Natural killer cell (primary cell): ENCODE data around the gene CDK5. TPM values are rescaled to one million over a fixed set of nuclear protein-coding genes. Genes with fewer than 3 reads are reported as not detected.
A peak's percentile ranks its signal among the peaks of the same experiment; 100 is the strongest.
"Not testable (repeated sequence)": the region's sequence is repeated elsewhere in the genome, so short reads cannot be mapped to it uniquely, and the experiment has no call there.

ENCODE experiments used
- ATAC-seq, 3 donors: fragments of 150-1000 bp in 2 of 3; fragments of 200-7000 bp in 1 of 3; cut with Tn5 transposase; 1 replicate in 1 of 3; 2 replicates in 2 of 3; pipeline ENCODE4 v1.10.0; 2021; ENCODE audit warnings: mild to moderate bottlenecking in 2 of 3, moderate library complexity in 2 of 3
- DNase-seq, 2 donors: peaks; one replicate each; pipeline versions ENCODE4 v3.0.0 to v3.0.0-alpha.2; 2013 to 2021; ENCODE audit warnings: mixed read lengths in 1 of 2
- H3K27ac ChIP-seq: one replicate; pipeline ENCODE4 v1.5.1; 2013; ENCODE audit warnings: mild to moderate bottlenecking, low read length
- H3K27me3 ChIP-seq: one replicate; pipeline ENCODE4 v1.6.1; 2013; ENCODE audit warnings: low read length; ENCODE audit not compliant: control insufficient read depth, insufficient read depth
- H3K36me3 ChIP-seq: one replicate; pipeline ENCODE4 v1.6.1; 2013; ENCODE audit warnings: low read length; ENCODE audit not compliant: control insufficient read depth, insufficient read depth
- H3K4me1 ChIP-seq: one replicate; pipeline ENCODE4 v1.6.1; 2013; ENCODE audit warnings: low read length; ENCODE audit not compliant: control insufficient read depth, insufficient read depth
- H3K4me3 ChIP-seq: one replicate; pipeline ENCODE4 v1.5.1; 2013; ENCODE audit warnings: low read length
- H3K9me3 ChIP-seq: one replicate; pipeline ENCODE4 v1.6.1; 2013; ENCODE audit warnings: low read length; ENCODE audit not compliant: control insufficient read depth, insufficient read depth
- H3K27ac Mint-ChIP-seq, 2 donors: one replicate each; pipeline ENCODE4 v1.8.0; 2022; ENCODE audit warnings: mild to moderate bottlenecking in 2 of 2, mixed read lengths in 2 of 2, moderate library complexity in 1 of 2
- H3K27me3 Mint-ChIP-seq, 2 donors: one replicate each; pipeline ENCODE4 v1.8.0; 2022; ENCODE audit warnings: low read depth in 2 of 2, mixed read lengths in 2 of 2
- H3K36me3 Mint-ChIP-seq: one replicate; pipeline ENCODE4 v1.8.0; 2022; ENCODE audit warnings: mixed read lengths
- H3K4me1 Mint-ChIP-seq, 2 donors: one replicate each; pipeline ENCODE4 v1.8.0; 2022; ENCODE audit warnings: mixed read lengths in 2 of 2
- H3K4me3 Mint-ChIP-seq: one replicate; pipeline ENCODE4 v1.8.0; 2022; ENCODE audit warnings: mild to moderate bottlenecking, moderate library complexity, mixed read lengths
- H3K9me3 Mint-ChIP-seq, 2 donors: one replicate each; pipeline ENCODE4 v1.8.0; 2022; ENCODE audit warnings: mixed read lengths in 2 of 2
- WGBS: methylation state at CpG from one replicate; pipeline ENCODE4 v1.1.7; 2013; ENCODE audit warnings: missing lambda C conversion rate; ENCODE audit not compliant: insufficient coverage; 5-methylcytosine and 5-hydroxymethylcytosine counted together
- intact Hi-C: fragments of 100-400 bp; cut with micrococcal nuclease; formaldehyde crosslinking; loops from one replicate; pipeline ENCODE4 v1.14.2; 2022
- total RNA-seq, 4 donors: library from RNA; stranded (reverse); fragments of 120-200 nt in 1 of 4; gene quantifications; one replicate each; pipeline versions ENCODE4 v1.2.3 to v1.2.4, GENCODE V29; 2013 to 2022
- TF ChIP-seq, protein P1 (sequence below): fragments of 200-600 bp; IDR thresholded peaks from one replicate; pipeline ENCODE4 v1.8.0; 2022; ENCODE audit warnings: antibody characterized with exemption

CDK5 gene
- total RNA-seq, 3 donors from 2014 or later (not counting 1 experiment from before 2014, with no cell fraction given): 6.2 to 8.0 (median 6.6) TPM

DNA sequence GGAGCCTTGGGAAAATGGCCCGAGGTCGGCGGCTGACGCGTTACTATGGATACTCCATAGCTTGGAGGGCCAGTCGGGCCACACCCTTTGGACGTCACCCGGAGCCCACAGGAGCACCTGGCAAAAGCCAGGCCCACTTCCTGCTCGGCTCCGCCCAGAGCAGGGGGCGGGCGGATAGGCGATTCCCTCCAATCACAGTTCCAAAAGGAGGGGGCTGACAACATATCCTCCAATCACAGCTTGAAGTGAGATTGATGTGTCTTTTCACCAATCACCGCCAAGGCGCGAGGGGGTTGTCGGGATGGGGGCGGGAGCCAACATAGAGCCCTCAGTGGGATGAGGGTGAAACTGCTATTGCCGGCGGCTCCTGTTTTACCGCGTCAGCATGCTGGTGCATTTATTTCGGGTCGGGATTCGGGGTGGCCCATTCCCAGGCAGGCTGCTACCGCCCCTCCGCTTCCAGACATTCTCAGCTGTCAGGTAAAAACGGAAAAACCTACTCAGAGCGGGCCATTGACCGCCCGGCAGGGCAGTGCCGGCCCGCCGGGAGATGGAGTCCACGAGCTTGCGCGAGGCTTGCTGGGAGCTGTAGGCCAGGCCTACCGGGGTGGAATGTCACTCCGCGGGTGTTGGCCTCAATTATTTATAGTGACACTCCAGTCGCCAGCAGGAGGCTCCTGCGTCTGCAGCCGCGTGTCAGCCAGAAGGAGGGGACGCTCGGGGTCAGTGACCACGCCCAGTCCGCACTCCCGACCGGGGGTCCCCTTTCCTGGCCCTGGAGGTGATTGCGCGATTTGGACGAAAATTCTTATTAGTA lies 29.4 kb downstream of the CDK5 start, which contains the start of gene ABCB8:
Gene ABCB8, plus strand, starts transcription at position 320 of the 817 bp plus-strand sequence. Its CDS starts 66 bp downstream, at position 386.
- H3K27ac Mint-ChIP-seq: peak within 1 kb of the TSS; percentile 96 to 97
- TF ChIP-seq, protein P1, sequence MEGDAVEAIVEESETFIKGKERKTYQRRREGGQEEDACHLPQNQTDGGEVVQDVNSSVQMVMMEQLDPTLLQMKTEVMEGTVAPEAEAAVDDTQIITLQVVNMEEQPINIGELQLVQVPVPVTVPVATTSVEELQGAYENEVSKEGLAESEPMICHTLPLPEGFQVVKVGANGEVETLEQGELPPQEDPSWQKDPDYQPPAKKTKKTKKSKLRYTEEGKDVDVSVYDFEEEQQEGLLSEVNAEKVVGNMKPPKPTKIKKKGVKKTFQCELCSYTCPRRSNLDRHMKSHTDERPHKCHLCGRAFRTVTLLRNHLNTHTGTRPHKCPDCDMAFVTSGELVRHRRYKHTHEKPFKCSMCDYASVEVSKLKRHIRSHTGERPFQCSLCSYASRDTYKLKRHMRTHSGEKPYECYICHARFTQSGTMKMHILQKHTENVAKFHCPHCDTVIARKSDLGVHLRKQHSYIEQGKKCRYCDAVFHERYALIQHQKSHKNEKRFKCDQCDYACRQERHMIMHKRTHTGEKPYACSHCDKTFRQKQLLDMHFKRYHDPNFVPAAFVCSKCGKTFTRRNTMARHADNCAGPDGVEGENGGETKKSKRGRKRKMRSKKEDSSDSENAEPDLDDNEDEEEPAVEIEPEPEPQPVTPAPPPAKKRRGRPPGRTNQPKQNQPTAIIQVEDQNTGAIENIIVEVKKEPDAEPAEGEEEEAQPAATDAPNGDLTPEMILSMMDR: peak; percentile 56
- H3K36me3 Mint-ChIP-seq: no peaks in the 10 kb centered on the region
- Histone ChIP-seq H3K4me3 (peak within 1 kb of the TSS; percentile 84), H3K4me1 (peaks cover 17% of the 10 kb centered on the region), H3K27me3 (no peaks in the 10 kb centered on the region), H3K36me3 (no peaks in the 10 kb centered on the region), H3K27ac (peak within 1 kb of the TSS; percentile 96), H3K9me3 (no peaks in the 10 kb centered on the region)
- H3K27me3 Mint-ChIP-seq: no peaks in the 10 kb centered on the region
- ATAC-seq (peak; percentile 91 to 96 (median 92)), DNase-seq (peak; percentile 95 to 99)
- WGBS: 1% methylated on average over 53 of the region's 53 CpGs
- peaks cover 15 to 16% of the 10 kb centered on the region in 2 donors for H3K4me1 Mint-ChIP-seq
- intact Hi-C loops: loop anchor here (1.0 to 2.0 kb wide), 3 partner anchors 30 to 82 kb away; partner anchors contain the start of gene FASTK
- peak within 1 kb of the TSS; percentile 95 for H3K4me3 Mint-ChIP-seq
- no peaks in the 10 kb centered on the region for H3K9me3 Mint-ChIP-seq

DNA sequence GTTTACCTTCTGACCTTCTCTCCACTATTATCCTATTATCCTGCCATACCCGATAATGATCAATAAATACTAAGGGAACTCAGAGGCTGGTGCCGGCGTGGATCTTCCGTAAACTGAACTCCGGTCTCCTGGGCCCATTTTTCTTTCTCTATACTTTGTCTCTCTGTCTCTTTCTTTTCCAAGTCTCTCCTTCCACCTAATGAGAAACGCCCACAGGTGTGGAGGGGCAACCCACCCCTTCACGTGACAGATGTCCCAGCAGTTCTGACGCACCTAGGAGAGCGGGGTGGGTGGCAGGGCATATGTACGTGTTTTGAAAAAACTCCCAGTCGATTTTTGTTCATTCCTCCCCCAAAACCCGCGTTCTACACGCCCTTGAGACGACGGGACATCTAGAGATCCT lies 30.0 kb downstream of the CDK5 start:
- H3K36me3 ChIP-seq: not testable (repeated sequence)
- H3K4me1 Mint-ChIP-seq: peaks cover 15 to 16% of the 10 kb centered on the region in 2 donors

DNA sequence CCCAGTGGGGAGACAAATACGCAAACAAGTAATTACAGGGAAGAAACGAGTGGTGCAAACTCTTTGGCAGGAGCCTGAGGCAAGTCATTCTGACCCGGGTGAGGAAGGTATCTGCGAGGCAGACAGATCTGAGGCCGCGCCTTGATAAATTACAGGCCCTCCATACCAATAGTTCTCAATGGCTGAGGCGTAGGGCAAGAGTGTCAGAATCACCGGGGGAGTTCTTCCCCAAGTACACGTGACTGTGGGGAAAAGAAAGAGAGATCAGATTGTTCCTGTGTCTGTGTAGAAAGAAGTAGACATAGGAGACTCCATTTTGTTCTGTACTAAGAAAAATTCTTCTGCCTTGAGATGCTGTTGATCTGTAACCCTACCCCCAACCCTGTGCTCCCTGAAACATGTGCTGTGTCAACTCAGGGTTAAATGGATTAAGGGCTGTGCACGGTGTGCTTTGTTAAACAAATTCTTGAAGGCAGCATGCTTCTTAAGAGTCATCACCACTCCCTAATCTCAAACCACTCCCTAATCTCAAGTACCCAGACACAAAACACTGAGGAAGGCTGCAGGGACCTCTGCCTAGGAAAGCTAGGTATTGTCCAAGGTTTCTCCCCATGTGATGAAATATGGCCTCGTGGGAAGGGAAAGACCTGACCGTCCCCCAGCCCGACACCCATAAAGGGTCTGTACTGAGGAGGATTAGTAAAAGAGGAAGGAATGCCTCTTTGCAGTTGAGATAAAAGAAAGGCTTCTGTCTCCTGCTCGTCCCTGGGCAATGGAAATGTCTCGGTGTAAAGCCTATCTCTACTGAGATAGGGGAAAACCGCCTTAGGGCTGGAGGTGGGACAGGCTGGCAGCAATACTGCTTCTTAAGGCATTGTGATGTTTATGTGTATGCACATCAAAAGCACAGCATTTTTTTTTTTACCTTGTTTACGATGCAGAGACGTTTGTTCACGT lies 30.6 kb downstream of the CDK5 start:
- Mint-ChIP-seq H3K4me3 (peak overlapping the region; percentile 95), H3K27ac (peak overlapping the region; percentile 96 to 97), H3K4me1 (peaks cover 15 to 16% of the 10 kb centered on the region in 2 donors)
- peak overlapping the region; percentile 96 for H3K27ac ChIP-seq
- H3K9me3 ChIP-seq, ATAC-seq, H3K36me3 Mint-ChIP-seq, H3K36me3 ChIP-seq, H3K27me3 Mint-ChIP-seq, H3K9me3 Mint-ChIP-seq, H3K27me3 ChIP-seq, intact Hi-C loops: not testable (repeated sequence)
- peaks cover 17% of the 10 kb centered on the region for H3K4me1 ChIP-seq
- whole genome bisulfite sequencing: 56% methylated on average over 18 of the region's 19 CpGs
- peak in 1 of 2 donors; percentile 29 for DNase-seq
- peak overlapping the region; percentile 84 for H3K4me3 ChIP-seq

More for the DNA sequence above, 30.0 kb downstream of the CDK5 start:
- H3K9me3 ChIP-seq, DNase-seq, H3K27me3 Mint-ChIP-seq, H3K9me3 Mint-ChIP-seq, H3K27me3 ChIP-seq, H3K36me3 Mint-ChIP-seq, ATAC-seq: not testable (repeated sequence)
- WGBS: 15% methylated on average over 15 of the region's 16 CpGs
- peak overlapping the region; percentile 84 for H3K4me3 ChIP-seq
- H3K4me1 ChIP-seq: peaks cover 17% of the 10 kb centered on the region
- peak overlapping the region; percentile 96 to 97 for H3K27ac Mint-ChIP-seq
- H3K27ac ChIP-seq: peak overlapping the region; percentile 96
- intact Hi-C loops: loop anchor here (1.0 to 2.0 kb wide), 3 partner anchors 31 to 83 kb away; partner anchors contain the start of gene FASTK
- H3K4me3 Mint-ChIP-seq: peak overlapping the region; percentile 95

DNA sequence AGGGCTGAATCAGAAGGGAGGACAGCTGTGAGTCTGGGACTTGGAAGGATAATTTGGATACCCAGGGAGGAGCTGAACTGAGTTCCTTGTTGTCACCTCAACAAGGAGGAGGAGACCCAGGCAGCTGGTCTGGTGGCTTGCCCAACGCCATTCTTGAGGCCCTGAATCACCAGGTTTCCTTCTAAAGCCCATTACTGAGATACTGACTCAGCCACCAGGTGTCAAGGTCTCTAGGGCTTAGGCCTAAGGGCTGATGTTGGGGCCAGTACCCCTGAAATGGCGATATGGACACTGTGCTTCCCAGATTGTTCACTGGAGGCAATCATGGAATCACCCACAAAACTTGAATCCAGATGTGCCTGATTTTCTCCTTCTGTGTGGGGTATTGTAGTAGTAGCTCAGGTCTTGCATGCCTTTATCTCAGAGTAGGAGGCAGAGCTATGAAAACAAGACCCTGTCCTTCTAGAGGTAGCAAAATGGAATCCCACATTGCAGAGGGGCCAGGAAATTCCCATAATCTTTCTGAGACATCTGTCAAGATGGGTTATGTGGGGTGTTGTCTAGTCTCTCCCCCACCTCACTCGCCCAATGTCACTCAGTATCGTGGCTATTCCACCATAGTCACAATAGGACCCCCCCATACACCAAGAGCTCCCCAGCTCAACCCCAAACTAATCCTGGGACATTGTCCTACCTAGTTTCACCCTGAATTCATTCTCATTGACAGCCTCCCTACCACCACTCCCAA lies 31.6 kb downstream of the CDK5 start:
- no peak for ATAC-seq
- no peaks in the 10 kb centered on the region for H3K36me3 ChIP-seq
- no peaks in the 10 kb centered on the region for H3K9me3 Mint-ChIP-seq
- TF ChIP-seq, protein P1: no peak
- H3K9me3 ChIP-seq: no peaks in the 10 kb centered on the region
- peaks cover 0 to 9% of the 10 kb centered on the region in 2 donors for H3K27me3 Mint-ChIP-seq
- H3K4me1 Mint-ChIP-seq: peaks cover 15 to 16% of the 10 kb centered on the region in 2 donors
- H3K27me3 ChIP-seq: no peaks in the 10 kb centered on the region
- peak overlapping the region in 1 of 2 donors; percentile 96 for H3K27ac Mint-ChIP-seq
- intact Hi-C loops: no loop called here
- no peak for DNase-seq
- no peak overlapping the region for H3K27ac ChIP-seq
- no peak overlapping the region for H3K4me3 Mint-ChIP-seq
- WGBS: 80% methylated on average over 4 of the region's 4 CpGs
- H3K4me3 ChIP-seq: no peak overlapping the region
- peaks cover 17% of the 10 kb centered on the region for H3K4me1 ChIP-seq
- H3K36me3 Mint-ChIP-seq: no peaks in the 10 kb centered on the region
